Thymus (tissue), 11 donors: ENCODE results near the gene KIF5A. TPM values are rescaled to one million over a fixed set of nuclear protein-coding genes. Genes with fewer than 3 reads are reported as not detected.

Source experiments
- DNase-seq, 9 donors: peaks; one replicate each; pipeline ENCODE4 v3.0.0-alpha.2; 2013; ENCODE audit warnings: low spot score in 9 of 9, low read depth in 6 of 9, missing footprints in 1 of 9
- H3K27ac ChIP-seq, 2 donors: one replicate each; pipeline ENCODE4 v1.5.1; 2013; ENCODE audit warnings: control low read depth in 1 of 2, low read depth in 1 of 2, low read length in 1 of 2, mild to moderate bottlenecking in 1 of 2, moderate library complexity in 1 of 2
- H3K27me3 ChIP-seq, 2 donors: one replicate each; pipeline ENCODE4 v1.5.1; 2013; ENCODE audit warnings: low read length in 1 of 2; ENCODE audit not compliant: control insufficient read depth in 2 of 2, insufficient read depth in 1 of 2
- H3K36me3 ChIP-seq, 2 donors: one replicate each; pipeline ENCODE4 v1.5.1; 2013; ENCODE audit warnings: low read length in 1 of 2, mild to moderate bottlenecking in 1 of 2, moderate library complexity in 1 of 2; ENCODE audit not compliant: control insufficient read depth in 2 of 2, insufficient read depth in 2 of 2
- H3K4me1 ChIP-seq, 2 donors: one replicate each; pipeline ENCODE4 v1.5.1; 2013; ENCODE audit warnings: low read length in 2 of 2; ENCODE audit not compliant: control insufficient read depth in 2 of 2, insufficient read depth in 2 of 2
- H3K4me3 ChIP-seq, 2 donors: one replicate each; pipeline ENCODE4 v1.5.1; 2013; ENCODE audit warnings: low read length in 2 of 2, control low read depth in 1 of 2, mild to moderate bottlenecking in 1 of 2
- H3K9me3 ChIP-seq, 2 donors: one replicate each; pipeline ENCODE4 v1.5.1; 2013; ENCODE audit warnings: low read length in 1 of 2, mild to moderate bottlenecking in 1 of 2; ENCODE audit not compliant: control insufficient read depth in 2 of 2, insufficient read depth in 1 of 2
- WGBS: extraction: QIAGEN DNeasy Blood & Tissue Kit; methylation state at CpG from one replicate; pipeline ENCODE4 v1.1.7; 2013; 5-methylcytosine and 5-hydroxymethylcytosine counted together
- polyA plus RNA-seq: library from polyadenylated mRNA; stranded (reverse); fragments of 200-250 nt; gene quantifications from one replicate; pipeline ENCODE4 v1.2.3, GENCODE V29; 2013
- total RNA-seq: library from RNA; stranded (reverse); fragments of 120-200 nt; gene quantifications from one replicate; pipeline ENCODE4 v1.2.4, GENCODE V29; 2013
- donor health status: healthy.

Gene KIF5A
- total and polyA plus RNA-seq, 2 donors: 0.05 to 0.27 TPM

GRCh38 chr12:57523706-57524614 is 25.9 kb upstream of the KIF5A start:
- DNase-seq: no peak
- Histone ChIP-seq H3K4me3 (peak overlapping the region; percentile 71 to 84), H3K27ac (peak overlapping the region; percentile 82 to 99), H3K9me3 (no peaks in the 10 kb centered on the region), H3K4me1 (peaks cover 30 to 52% of the 10 kb centered on the region in 2 donors), H3K27me3 (no peaks in the 10 kb centered on the region), H3K36me3 (peaks cover 45 to 50% of the 10 kb centered on the region in 2 donors)
- 87% methylated on average over 14 of the region's 14 CpGs for WGBS

- no peak overlapping the region for H3K4me3 ChIP-seq
- 94% methylated on average over 11 of the region's 11 CpGs for WGBS
These were observed 24.8 kb upstream of the KIF5A start for GRCh38 chr12:57524814-57525614.

GRCh38 chr12:57525615-57526383 is 24.0 kb upstream of the KIF5A start:
- H3K4me3 ChIP-seq: no peak overlapping the region
- peaks cover 23 to 43% of the 10 kb centered on the region in 2 donors for H3K4me1 ChIP-seq
- H3K27me3 ChIP-seq: no peaks in the 10 kb centered on the region
- 95% methylated on average over 16 of the region's 16 CpGs for WGBS
- H3K9me3 ChIP-seq: no peaks in the 10 kb centered on the region
- no peak overlapping the region for H3K27ac ChIP-seq
- no peak for DNase-seq
- H3K36me3 ChIP-seq: peaks cover 64 to 65% of the 10 kb centered on the region in 2 donors

More at GRCh38 chr12:57524814-57525614, 24.8 kb upstream of the KIF5A start:
- no peaks in the 10 kb centered on the region for H3K27me3 ChIP-seq
- DNase-seq: no peak
- no peaks in the 10 kb centered on the region for H3K9me3 ChIP-seq
- peaks cover 23 to 44% of the 10 kb centered on the region in 2 donors for H3K4me1 ChIP-seq
- peaks cover 56 to 57% of the 10 kb centered on the region in 2 donors for H3K36me3 ChIP-seq
- H3K27ac ChIP-seq: no peak overlapping the region

DNA sequence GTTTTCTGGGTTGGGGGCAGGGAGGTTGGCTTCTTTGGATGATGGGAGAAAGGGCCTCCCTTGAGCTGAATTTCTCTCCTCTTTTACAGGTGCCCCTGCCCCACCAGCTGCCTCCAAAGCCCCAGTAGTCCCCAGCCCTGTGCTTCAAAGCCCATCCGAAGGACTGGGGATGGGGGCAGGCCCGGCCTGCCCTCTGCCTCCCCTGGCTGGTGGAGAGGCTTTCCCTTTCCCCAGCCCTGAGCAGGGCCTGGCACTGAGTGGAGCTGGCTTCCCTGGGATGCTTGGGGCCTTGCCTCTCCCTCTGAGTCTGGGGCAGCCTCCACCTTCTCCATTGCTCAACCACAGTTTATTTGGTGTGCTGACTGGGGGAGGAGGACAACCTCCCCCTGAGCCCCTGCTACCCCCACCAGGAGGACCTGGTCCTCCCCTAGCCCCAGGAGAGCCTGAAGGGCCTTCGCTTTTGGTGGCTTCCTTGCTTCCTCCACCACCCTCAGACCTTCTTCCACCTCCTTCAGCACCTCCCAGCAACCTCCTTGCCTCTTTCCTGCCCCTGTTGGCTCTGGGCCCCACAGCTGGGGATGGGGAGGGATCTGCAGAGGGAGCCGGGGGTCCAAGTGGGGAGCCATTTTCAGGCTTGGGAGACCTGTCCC is 23.2 kb upstream of the KIF5A start:
- H3K36me3 ChIP-seq: peaks cover 72 to 73% of the 10 kb centered on the region in 2 donors
- no peak overlapping the region for H3K27ac ChIP-seq
- peaks cover 19 to 35% of the 10 kb centered on the region in 2 donors for H3K4me1 ChIP-seq
- no peaks in the 10 kb centered on the region for H3K9me3 ChIP-seq
- no peak overlapping the region for H3K4me3 ChIP-seq
- WGBS: 96% methylated on average over 4 of the region's 4 CpGs
- H3K27me3 ChIP-seq: no peaks in the 10 kb centered on the region
- no peak for DNase-seq

- Histone ChIP-seq H3K4me3 (no peak overlapping the region), H3K9me3 (no peaks in the 10 kb centered on the region), H3K27me3 (no peaks in the 10 kb centered on the region), H3K36me3 (peaks cover 77 to 79% of the 10 kb centered on the region in 2 donors), H3K4me1 (peaks cover 17 to 30% of the 10 kb centered on the region in 2 donors), H3K27ac (no peak overlapping the region)
- no peak for DNase-seq
- 94% methylated on average over 5 of the region's 5 CpGs for WGBS
These were observed 22.7 kb upstream of the KIF5A start for GRCh38 chr12:57527184-57527583.

GRCh38 chr12:57528176-57528575 is 21.7 kb upstream of the KIF5A start:
- WGBS: 98% methylated on average over 12 of the region's 12 CpGs
- Histone ChIP-seq H3K4me3 (no peak overlapping the region), H3K27ac (no peak overlapping the region)

DNA sequence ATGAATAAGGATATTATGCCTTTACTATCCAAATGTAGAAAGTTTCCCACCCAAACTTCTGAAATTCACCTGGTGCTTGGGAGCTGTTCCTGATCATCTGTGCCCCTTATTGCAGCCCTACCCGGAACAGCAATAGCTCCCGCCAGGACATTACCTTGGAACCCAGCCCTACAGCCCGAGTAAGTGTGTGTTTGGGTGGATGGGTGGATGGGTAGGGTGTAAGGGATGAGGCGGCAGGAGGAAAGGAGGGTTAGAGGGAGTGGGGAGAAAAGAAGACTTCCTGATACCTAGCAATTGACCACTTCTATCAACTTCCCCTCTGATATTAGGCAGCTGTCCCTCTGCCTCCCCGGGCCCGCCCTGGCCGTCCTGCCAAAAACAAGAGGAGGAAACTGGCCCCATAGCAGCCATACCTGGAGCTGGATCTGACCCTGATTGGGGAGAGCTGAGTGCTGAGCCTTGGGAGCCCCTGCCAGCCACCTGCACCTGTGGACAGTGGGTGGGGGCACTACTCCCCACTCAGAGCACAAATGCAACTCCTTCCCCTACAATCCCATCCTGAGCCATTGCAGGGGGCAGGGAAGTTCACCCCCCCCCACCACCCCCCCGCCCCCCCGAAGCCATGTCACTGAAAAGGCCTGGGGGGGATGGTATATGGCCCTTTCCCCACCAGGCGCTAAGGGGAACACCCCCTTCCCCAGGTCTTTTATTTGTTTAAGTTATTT is 20.9 kb upstream of the KIF5A start:
- Histone ChIP-seq H3K4me1 (peaks cover 9 to 18% of the 10 kb centered on the region in 2 donors), H3K36me3 (peaks cover 91 to 93% of the 10 kb centered on the region in 2 donors), H3K4me3 (no peak overlapping the region), H3K27ac (no peak overlapping the region), H3K9me3 (no peaks in the 10 kb centered on the region), H3K27me3 (no peaks in the 10 kb centered on the region)
- WGBS: 97% methylated on average over 10 of the region's 10 CpGs
- DNase-seq: no peak

More at GRCh38 chr12:57528176-57528575, 21.7 kb upstream of the KIF5A start:
- H3K36me3 ChIP-seq: peaks cover 87 to 89% of the 10 kb centered on the region in 2 donors
- H3K4me1 ChIP-seq: peaks cover 17 to 26% of the 10 kb centered on the region in 2 donors
- no peaks in the 10 kb centered on the region for H3K27me3 ChIP-seq
- no peaks in the 10 kb centered on the region for H3K9me3 ChIP-seq
- no peak for DNase-seq

DNA sequence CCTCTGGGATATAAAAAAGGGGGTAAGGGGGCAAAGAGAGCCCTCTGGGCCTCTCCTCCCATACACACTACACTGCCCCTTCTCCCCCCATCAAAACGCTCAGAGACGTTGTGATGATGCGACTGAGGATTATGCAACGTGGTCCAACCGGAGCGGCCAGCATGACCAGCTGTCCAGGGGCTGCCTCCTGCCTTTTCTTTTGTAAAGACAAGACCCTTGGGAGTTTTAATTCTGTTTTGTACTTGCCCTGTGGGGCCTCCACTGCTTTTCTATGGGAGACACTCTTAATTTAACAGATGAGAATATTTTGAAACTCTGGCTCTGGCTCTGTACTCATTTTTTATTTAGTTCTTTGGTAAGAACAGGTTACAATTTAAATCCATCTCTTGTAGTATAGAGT is 20.0 kb upstream of the KIF5A start:
- peaks cover 89 to 95% of the 10 kb centered on the region in 2 donors for H3K36me3 ChIP-seq
- no peak overlapping the region for H3K27ac ChIP-seq
- no peak for DNase-seq
- peaks cover 1 to 9% of the 10 kb centered on the region in 2 donors for H3K4me1 ChIP-seq
- 95% methylated on average over 6 of the region's 6 CpGs for WGBS
- H3K27me3 ChIP-seq: no peaks in the 10 kb centered on the region
- H3K4me3 ChIP-seq: no peak overlapping the region
- H3K9me3 ChIP-seq: no peaks in the 10 kb centered on the region
